ENCODE data around the gene ELL.

Gene ELL

GRCh38 chr19:18399008-18399407, 122.9 kb downstream of the ELL start:
- Mint-ChIP-seq H3K36me3 (no peaks in the 10 kb centered on the region), H3K27me3 (peaks cover 61% of the 10 kb centered on the region), H3K4me1 (peaks cover 21% of the 10 kb centered on the region), H3K27ac (peak overlapping the region; percentile 11), H3K4me3 (no peak overlapping the region), H3K9me3 (no peaks in the 10 kb centered on the region)
- CTCF ChIA-PET, result interaction anchor here (0.8 kb wide), 1 partner anchor 11 kb away, joined by 3 read pairs; no protein-coding TSS in a partner anchor
- DNase-seq, result no peak

GRCh38 chr19:18397242-18398202, 124.3 kb downstream of the ELL start, which contains the start of gene LRRC25:
LRRC25 (minus strand) TSS chr19:18397622; CDS start chr19:18396963, 659 bp downstream.
- Mint-ChIP-seq H3K4me3 (no peak within 1 kb of the TSS), H3K9me3 (no peaks in the 10 kb centered on the region), H3K36me3 (no peaks in the 10 kb centered on the region), H3K27ac (no peak within 1 kb of the TSS), H3K27me3 (peaks cover 72% of the 10 kb centered on the region), H3K4me1 (peaks cover 21% of the 10 kb centered on the region)
- peak; percentile 42 for DNase-seq
- CTCF ChIA-PET, result interaction anchor here (0.7 to 2.9 kb wide), 4 partner anchors 9 to 126 kb away, joined by 3 to 10 read pairs (median 6); partner anchors contain the start of gene GDF15

- H3K27me3 Mint-ChIP-seq, result peaks cover 75% of the 10 kb centered on the region
- H3K36me3 Mint-ChIP-seq, result no peaks in the 10 kb centered on the region
- CTCF ChIA-PET, result interaction anchor here (1.3 to 2.9 kb wide), 2 partner anchors 13 to 125 kb away, joined by 3 to 10 read pairs; no protein-coding TSS in a partner anchor
- H3K4me3 Mint-ChIP-seq, result no peak overlapping the region
- H3K9me3 Mint-ChIP-seq, result no peaks in the 10 kb centered on the region
- peaks cover 20% of the 10 kb centered on the region for H3K4me1 Mint-ChIP-seq
- H3K27ac Mint-ChIP-seq, result no peak overlapping the region
- DNase-seq, result no peak
These were observed 125.2 kb downstream of the ELL start for GRCh38 chr19:18396471-18397241.

GRCh38 chr19:18393836-18394235, 128.0 kb downstream of the ELL start:
- Mint-ChIP-seq H3K4me1 (peaks cover 7% of the 10 kb centered on the region), H3K36me3 (no peaks in the 10 kb centered on the region), H3K27ac (no peak overlapping the region), H3K27me3 (peaks cover 97% of the 10 kb centered on the region), H3K9me3 (no peaks in the 10 kb centered on the region), H3K4me3 (no peak overlapping the region)
- CTCF ChIA-PET, result no interaction called here
- no peak for DNase-seq

- Mint-ChIP-seq H3K9me3 (no peaks in the 10 kb centered on the region), H3K4me3 (no peak overlapping the region), H3K36me3 (no peaks in the 10 kb centered on the region), H3K27me3 (peaks cover 97% of the 10 kb centered on the region), H3K27ac (no peak overlapping the region), H3K4me1 (peaks cover 15% of the 10 kb centered on the region)
- CTCF ChIA-PET, result interaction anchor here (0.6 to 1.1 kb wide), 2 partner anchors 9 to 53 kb away, joined by 3 read pairs; no protein-coding TSS in a partner anchor
- DNase-seq, result no peak
These were observed 128.9 kb downstream of the ELL start for GRCh38 chr19:18392926-18393325.

All from activated naive CD4-positive, alpha-beta T cell treated with anti-CD3 and anti-CD28 coated beads, Interleukin-2, amount 10 ng/mL, durations not matched to agents 7 days and 5 days (primary cell).